SK-N-SH treated with all-trans-retinoic acid at 6 μM for 48 hours (cell line): ENCODE results near the gene UBR1.
"Not testable (repeated sequence)": the region's sequence is repeated elsewhere in the genome, so short reads cannot be mapped to it uniquely, and the experiment has no call there.

Experiments
- ATAC-seq: fragments of 200-7000 bp; cut with Tn5 transposase; 3 replicates; pipeline ENCODE4 v1.9.1; 2020; ENCODE audit warnings: mild to moderate bottlenecking, moderate library complexity
- ARNTL ChIP-seq: fragments of 450-650 bp; formaldehyde crosslinking; IDR thresholded peaks from 2 replicates; pipeline ENCODE4 v1.5.0; 2020; ENCODE audit warnings: low read depth, mild to moderate bottlenecking, moderate library complexity, borderline replicate concordance
- BACH2 ChIP-seq: fragments of 250-450 bp; sonication (Bioruptor Pico); IDR thresholded peaks from 2 replicates; pipeline ENCODE4 v1.9.0; 2021; ENCODE audit warnings: mild to moderate bottlenecking, borderline replicate concordance
- CREB5 ChIP-seq: fragments of 250-450 bp; sonication (Bioruptor Pico); IDR thresholded peaks from 2 replicates; pipeline ENCODE4 v1.5.1; 2020; ENCODE audit warnings: low read depth, mild to moderate bottlenecking, moderate library complexity
- CSDC2 ChIP-seq: fragments of 250-450 bp; sonication (Bioruptor Pico); IDR thresholded peaks from 2 replicates; pipeline ENCODE4 v1.5.0; 2020; ENCODE audit warnings: mild to moderate bottlenecking, moderate library complexity
- CSRNP3 ChIP-seq: fragments of 250-450 bp; sonication (Bioruptor Pico); IDR thresholded peaks from 2 replicates; pipeline ENCODE4 v1.5.1; 2021; ENCODE audit warnings: mild to moderate bottlenecking, moderate library complexity
- ESRRG ChIP-seq: fragments of 250-450 bp; sonication (Bioruptor Pico); IDR thresholded peaks from 2 replicates; pipeline ENCODE4 v1.6.1; 2021; ENCODE audit warnings: mild to moderate bottlenecking
- GLIS3 ChIP-seq: fragments of 250-450 bp; sonication (Bioruptor Pico); IDR thresholded peaks from 2 replicates; pipeline ENCODE4 v1.5.0; 2020; ENCODE audit warnings: mild to moderate bottlenecking, moderate library complexity
- ISL1 ChIP-seq: fragments of 250-450 bp; sonication (Bioruptor Pico); IDR thresholded peaks from 2 replicates; pipeline ENCODE4 v2.1.2; 2022; ENCODE audit warnings: mild to moderate bottlenecking, moderate library complexity
- OSR1 ChIP-seq: fragments of 250-450 bp; sonication (Bioruptor Pico); IDR thresholded peaks from 2 replicates; pipeline ENCODE4 v1.8.0; 2022; ENCODE audit warnings: moderate library complexity, mild to moderate bottlenecking, inconsistent platforms
- PATZ1 ChIP-seq: fragments of 250-450 bp; sonication (Bioruptor Pico); IDR thresholded peaks from 2 replicates; pipeline ENCODE4 v1.8.0; 2020; ENCODE audit warnings: mild to moderate bottlenecking, moderate library complexity, borderline replicate concordance
- POU6F1 ChIP-seq: fragments of 250-450 bp; sonication (Bioruptor Pico); IDR thresholded peaks from 2 replicates; pipeline ENCODE4 v1.8.0; 2021; ENCODE audit warnings: low read depth, mild to moderate bottlenecking, moderate library complexity, borderline replicate concordance
- RARB ChIP-seq: fragments of 250-450 bp; sonication (Bioruptor Pico); IDR thresholded peaks from 2 replicates; pipeline ENCODE4 v1.8.0; 2021; ENCODE audit warnings: mild to moderate bottlenecking, moderate library complexity
- SNAI2 ChIP-seq: fragments of 250-450 bp; sonication (Bioruptor Pico); IDR thresholded peaks from 2 replicates; pipeline ENCODE4 v1.5.0; 2020; ENCODE audit warnings: mild to moderate bottlenecking, moderate library complexity
- TCF4 ChIP-seq: fragments of 250-450 bp; sonication (Bioruptor Pico); IDR thresholded peaks from 2 replicates; pipeline ENCODE4 v1.8.0; 2021; ENCODE audit warnings: mild to moderate bottlenecking, moderate library complexity, borderline replicate concordance
- TOX ChIP-seq: fragments of 250-450 bp; sonication (Bioruptor Pico); IDR thresholded peaks from 2 replicates; pipeline ENCODE4 v1.8.0; 2021; ENCODE audit warnings: mild to moderate bottlenecking, moderate library complexity, borderline replicate concordance
- TSHZ2 ChIP-seq: fragments of 250-450 bp; sonication (Bioruptor Pico); IDR thresholded peaks from 2 replicates; pipeline ENCODE4 v1.5.0; 2020; ENCODE audit warnings: mild to moderate bottlenecking, moderate library complexity
- ZC3H10 ChIP-seq: fragments of 250-450 bp; sonication (Bioruptor Pico); IDR thresholded peaks from 2 replicates; pipeline ENCODE4 v1.5.1; 2021; ENCODE audit warnings: mild to moderate bottlenecking, moderate library complexity
- ZFP3 ChIP-seq: fragments of 250-450 bp; sonication (Bioruptor Pico); IDR thresholded peaks from 2 replicates; pipeline ENCODE4 v1.5.0; 2020; ENCODE audit warnings: mild to moderate bottlenecking, moderate library complexity
- ZFP30 ChIP-seq: fragments of 450-650 bp; formaldehyde crosslinking; IDR thresholded peaks from 2 replicates; pipeline ENCODE4 v1.5.0; 2022; ENCODE audit warnings: mild to moderate bottlenecking, moderate library complexity
- ZNF565 ChIP-seq: fragments of 450-650 bp; formaldehyde crosslinking; conservative IDR thresholded peaks from 2 replicates; pipeline ENCODE4 v1.5.0; 2020; ENCODE audit warnings: low read depth, mild to moderate bottlenecking, moderate library complexity
- ZNF70 ChIP-seq: fragments of 450-650 bp; formaldehyde crosslinking; IDR thresholded peaks from 2 replicates; pipeline ENCODE4 v1.5.0; 2020; ENCODE audit warnings: mild to moderate bottlenecking, moderate library complexity
- ZNF8 ChIP-seq: fragments of 450-650 bp; formaldehyde crosslinking; IDR thresholded peaks from 2 replicates; pipeline ENCODE4 v1.5.0; 2020; ENCODE audit warnings: mild to moderate bottlenecking, moderate library complexity

UBR1 gene

GRCh38 chr15:43014671-43015070 is 91.2 kb downstream of the UBR1 start:
- not testable (repeated sequence) for ATAC-seq

- no peak for ATAC-seq
- TF ChIP-seq ZFP3 (no peak), SNAI2 (CRISPR knock-in tag) (no peak), CSDC2 (no peak), PATZ1 (CRISPR knock-in tag) (no peak), ZNF70 (no peak), GLIS3 (CRISPR knock-in tag) (no peak), ISL1 (CRISPR knock-in tag) (no peak), BACH2 (CRISPR knock-in tag) (no peak), OSR1 (CRISPR knock-in tag) (no peak), ARNTL (CRISPR knock-in tag) (no peak), ZNF8 (CRISPR knock-in tag) (no peak)
Observed at GRCh38 chr15:43009206-43009605, 96.6 kb downstream of the UBR1 start.

GRCh38 chr15:43008150-43008549 is 97.7 kb downstream of the UBR1 start:
- TF ChIP-seq ISL1 (CRISPR knock-in tag) = no peak
- TF ChIP-seq POU6F1 (CRISPR knock-in tag) = no peak
- TF ChIP-seq RARB (CRISPR knock-in tag) = no peak
- no peak for TF ChIP-seq ZNF565
- no peak for TF ChIP-seq OSR1 (CRISPR knock-in tag)
- no peak for TF ChIP-seq GLIS3 (CRISPR knock-in tag)
- TF ChIP-seq CREB5 (CRISPR knock-in tag) = no peak
- no peak for TF ChIP-seq ZNF8 (CRISPR knock-in tag)
- TF ChIP-seq SNAI2 (CRISPR knock-in tag) = no peak
- no peak for TF ChIP-seq ARNTL (CRISPR knock-in tag)
- no peak for TF ChIP-seq TCF4 (CRISPR knock-in tag)
- TF ChIP-seq ZFP30 (CRISPR knock-in tag) = no peak
- TF ChIP-seq ZC3H10 (CRISPR knock-in tag) = no peak
- no peak for TF ChIP-seq PATZ1 (CRISPR knock-in tag)
- TF ChIP-seq TOX (CRISPR knock-in tag) = no peak
- no peak for TF ChIP-seq CSRNP3 (CRISPR knock-in tag)
- no peak for TF ChIP-seq ZNF70
- no peak for TF ChIP-seq ZFP3
- TF ChIP-seq TSHZ2 (CRISPR knock-in tag) = no peak
- no peak for TF ChIP-seq ESRRG (CRISPR knock-in tag)
- no peak for ATAC-seq
